Naive B cell (primary cell): Measurements from ENCODE around the gene DNAAF3. TPM values are rescaled to one million over a fixed set of nuclear protein-coding genes. Genes with fewer than 3 reads are reported as not detected.
A peak's percentile ranks its signal among the peaks of the same experiment; 100 is the strongest.

Source experiments
- ATAC-seq, 2 donors: fragments of 150-1000 bp; cut with Tn5 transposase; 2 replicates each; pipeline ENCODE4 v1.10.0; 2021; ENCODE audit warnings: low read depth in 2 of 2, mild to moderate bottlenecking in 2 of 2, moderate library complexity in 2 of 2
- DNase-seq: peaks from one replicate; pipeline ENCODE4 v3.0.0; 2022
- H3K27ac Mint-ChIP-seq, 6 donors: one replicate each; pipeline ENCODE4 v1.8.0; 2020 to 2022; ENCODE audit warnings: mild to moderate bottlenecking in 6 of 6, mixed read lengths in 6 of 6, moderate library complexity in 5 of 6, inconsistent platforms in 2 of 6
- H3K27me3 Mint-ChIP-seq, 3 donors: one replicate each; pipeline ENCODE4 v1.8.0; 2021 to 2022; ENCODE audit warnings: mixed read lengths in 3 of 3, mild to moderate bottlenecking in 1 of 3
- H3K36me3 Mint-ChIP-seq, 2 donors: one replicate each; pipeline ENCODE4 v1.8.0; 2020 to 2022; ENCODE audit warnings: mixed read lengths in 2 of 2, inconsistent platforms in 1 of 2, mild to moderate bottlenecking in 1 of 2
- H3K4me1 Mint-ChIP-seq, 3 donors: one replicate each; pipeline ENCODE4 v1.8.0; 2020 to 2022; ENCODE audit warnings: mixed read lengths in 3 of 3, inconsistent platforms in 1 of 3, mild to moderate bottlenecking in 1 of 3, moderate library complexity in 1 of 3
- H3K4me3 Mint-ChIP-seq, 8 donors: one replicate each; pipeline ENCODE4 v1.8.0; 2020 to 2022; ENCODE audit warnings: mild to moderate bottlenecking in 8 of 8, mixed read lengths in 8 of 8, moderate library complexity in 8 of 8, inconsistent platforms in 2 of 8
- H3K9me3 Mint-ChIP-seq, 7 donors: one replicate each; pipeline ENCODE4 v1.8.0; 2020 to 2022; ENCODE audit warnings: mixed read lengths in 7 of 7, mild to moderate bottlenecking in 5 of 7, inconsistent platforms in 2 of 7, moderate library complexity in 1 of 7
- polyA plus RNA-seq, 6 donors: library from polyadenylated mRNA; unstranded; fragments of 300-500 nt; fragmentation: Illumina TruSeq; gene quantifications; one replicate each; pipeline ENCODE4 v1.2.3, GENCODE V29; 2021; ENCODE audit warnings: low read depth in 6 of 6

The DNAAF3 gene
- polyA plus RNA-seq, 6 donors from 2014 or later, result not detected

- ATAC-seq (peak; percentile 14 to 15), DNase-seq (peak; percentile 31)
- Mint-ChIP-seq H3K27ac (peak overlapping the region; percentile 92 to 97 (median 96)), H3K4me3 (peak overlapping the region; percentile 88 to 99 (median 95)), H3K36me3 (peaks cover 0 to 7% of the 10 kb centered on the region in 2 donors), H3K9me3 (peaks cover 0 to 2% (median 0%) of the 10 kb centered on the region in 7 donors), H3K4me1 (peaks cover 31 to 45% (median 42%) of the 10 kb centered on the region in 3 donors), H3K27me3 (no peaks in the 10 kb centered on the region)
Measured at GRCh38 chr19:55116232-55116858, 50.1 kb downstream of the DNAAF3 start.

- peaks cover 0 to 2% (median 0%) of the 10 kb centered on the region in 7 donors for H3K9me3 Mint-ChIP-seq
- no peaks in the 10 kb centered on the region for H3K27me3 Mint-ChIP-seq
- peaks cover 35 to 53% (median 44%) of the 10 kb centered on the region in 3 donors for H3K4me1 Mint-ChIP-seq
- no peak for ATAC-seq
- DNase-seq, result no peak
- H3K4me3 Mint-ChIP-seq, result peak overlapping the region; percentile 88 to 99 (median 95)
- H3K27ac Mint-ChIP-seq, result peak overlapping the region; percentile 22 to 97 (median 94)
- peaks cover 0 to 7% of the 10 kb centered on the region in 2 donors for H3K36me3 Mint-ChIP-seq
Measured at GRCh38 chr19:55115446-55116065, 50.9 kb downstream of the DNAAF3 start.

- peak overlapping the region in 5 of 8 donors; percentile 25 to 95 (median 69) for H3K4me3 Mint-ChIP-seq
- no peak for ATAC-seq
- peak overlapping the region in 1 of 6 donors; percentile 91 for H3K27ac Mint-ChIP-seq
- peaks cover 37 to 59% (median 44%) of the 10 kb centered on the region in 3 donors for H3K4me1 Mint-ChIP-seq
- H3K9me3 Mint-ChIP-seq, result peaks cover 0 to 2% (median 0%) of the 10 kb centered on the region in 7 donors
- no peaks in the 10 kb centered on the region for H3K27me3 Mint-ChIP-seq
- H3K36me3 Mint-ChIP-seq, result peaks cover 0 to 7% of the 10 kb centered on the region in 2 donors
- DNase-seq, result no peak
Measured at GRCh38 chr19:55114566-55115145, 51.8 kb downstream of the DNAAF3 start.

- Mint-ChIP-seq H3K9me3 (peaks cover 0 to 2% (median 0%) of the 10 kb centered on the region in 7 donors), H3K27me3 (no peaks in the 10 kb centered on the region), H3K27ac (peak overlapping the region in 1 of 6 donors; percentile 24), H3K36me3 (peaks cover 0 to 7% of the 10 kb centered on the region in 2 donors), H3K4me3 (peak overlapping the region in 1 of 8 donors; percentile 33), H3K4me1 (peaks cover 35 to 65% (median 48%) of the 10 kb centered on the region in 3 donors)
- ATAC-seq (no peak), DNase-seq (no peak)
Measured at GRCh38 chr19:55113570-55114039, 52.8 kb downstream of the DNAAF3 start.

- Mint-ChIP-seq H3K4me1 (peaks cover 35 to 64% (median 47%) of the 10 kb centered on the region in 3 donors), H3K9me3 (peaks cover 0 to 2% (median 0%) of the 10 kb centered on the region in 7 donors), H3K27me3 (no peaks in the 10 kb centered on the region), H3K27ac (no peak overlapping the region), H3K4me3 (no peak overlapping the region), H3K36me3 (peaks cover 0 to 7% of the 10 kb centered on the region in 2 donors)
- no peak for ATAC-seq
- no peak for DNase-seq
Measured at GRCh38 chr19:55112777-55113569, 53.4 kb downstream of the DNAAF3 start.

- Mint-ChIP-seq H3K4me3 (no peak overlapping the region), H3K4me1 (peaks cover 32 to 59% (median 42%) of the 10 kb centered on the region in 3 donors), H3K27me3 (no peaks in the 10 kb centered on the region), H3K9me3 (no peaks in the 10 kb centered on the region), H3K27ac (no peak overlapping the region), H3K36me3 (peaks cover 0 to 7% of the 10 kb centered on the region in 2 donors)
- no peak for DNase-seq
- no peak for ATAC-seq
Measured at GRCh38 chr19:55112246-55112776, 54.1 kb downstream of the DNAAF3 start.

- Mint-ChIP-seq H3K36me3 (peaks cover 0 to 6% of the 10 kb centered on the region in 2 donors), H3K4me3 (peak overlapping the region in 1 of 8 donors; percentile 21), H3K27ac (no peak overlapping the region), H3K4me1 (peaks cover 31 to 52% (median 36%) of the 10 kb centered on the region in 3 donors), H3K9me3 (no peaks in the 10 kb centered on the region), H3K27me3 (no peaks in the 10 kb centered on the region)
- no peak for ATAC-seq
- DNase-seq, result no peak
Measured at GRCh38 chr19:55111238-55111831, 55.1 kb downstream of the DNAAF3 start.

- Mint-ChIP-seq H3K9me3 (no peaks in the 10 kb centered on the region), H3K27me3 (no peaks in the 10 kb centered on the region), H3K4me1 (peaks cover 15 to 35% (median 21%) of the 10 kb centered on the region in 3 donors), H3K4me3 (no peak overlapping the region), H3K36me3 (peaks cover 0 to 13% of the 10 kb centered on the region in 2 donors), H3K27ac (no peak overlapping the region)
- ATAC-seq (no peak), DNase-seq (no peak)
Measured at GRCh38 chr19:55109527-55110291, 56.7 kb downstream of the DNAAF3 start.

Other genes starting within 250 kb of the DNAAF3 start
- gene NLRP7, start 219.1 kb downstream of the DNAAF3 start, polyA plus RNA-seq, result not detected
- gene NLRP2, start 200.2 kb downstream of the DNAAF3 start, polyA plus RNA-seq, result 1 to 10 TPM in 3 of 6 donors, under 1 TPM in 2, not detected in 1; 0.52 to 5.9 (median 1.2) TPM
- 1 to 10 TPM in 1 of 6 donors, under 1 TPM in 4, not detected in 1; 0.13 to 2.1 (median 0.47) TPM for gene GP6, start 128.3 kb downstream of the DNAAF3 start, polyA plus RNA-seq
- gene RDH13, start 103.5 kb downstream of the DNAAF3 start, polyA plus RNA-seq, result 10 to 100 TPM in 1 of 6 donors, 1 to 10 TPM in 5; 2.7 to 20.4 (median 8.4) TPM
- not detected for gene EPS8L1, start 90.7 kb downstream of the DNAAF3 start, polyA plus RNA-seq
- 1 to 10 TPM; 1.0 to 8.1 (median 3.2) TPM for gene PPP1R12C, start 49.0 kb downstream of the DNAAF3 start, polyA plus RNA-seq
- not detected for gene TNNT1, start 17.4 kb downstream of the DNAAF3 start, polyA plus RNA-seq
- gene TNNI3, start 8.9 kb downstream of the DNAAF3 start, polyA plus RNA-seq, result not detected
- 1 to 10 TPM in 5 of 6 donors, under 1 TPM in 1; 0.92 to 2.6 (median 1.6) TPM for gene SYT5, start 13.7 kb upstream of the DNAAF3 start, polyA plus RNA-seq
- gene PTPRH, start 42.9 kb upstream of the DNAAF3 start, polyA plus RNA-seq, result not detected
- gene TMEM86B, start 62.1 kb upstream of the DNAAF3 start, polyA plus RNA-seq, result 1 to 10 TPM in 2 of 6 donors, under 1 TPM in 2, not detected in 2; 0.25 to 1.5 (median 0.76) TPM
- gene PPP6R1, start 92.4 kb upstream of the DNAAF3 start, polyA plus RNA-seq, result 10 to 100 TPM; 21.4 to 81.1 (median 41.1) TPM
- 10 to 100 TPM; 22.6 to 40.0 (median 32.6) TPM for gene HSPBP1, start 113.5 kb upstream of the DNAAF3 start, polyA plus RNA-seq
- gene BRSK1, start 117.4 kb upstream of the DNAAF3 start, polyA plus RNA-seq, result not detected
- not detected for gene TMEM150B, start 158.7 kb upstream of the DNAAF3 start, polyA plus RNA-seq
- 1 to 10 TPM in 4 of 6 donors, under 1 TPM in 1, not detected in 1; 0.83 to 2.4 (median 1.3) TPM for gene KMT5C, start 173.3 kb upstream of the DNAAF3 start, polyA plus RNA-seq
- gene COX6B2, start 188.1 kb upstream of the DNAAF3 start, polyA plus RNA-seq, result not detected
- not detected for gene GARIN5B, start 196.6 kb upstream of the DNAAF3 start, polyA plus RNA-seq
- not detected for gene IL11, start 203.8 kb upstream of the DNAAF3 start, polyA plus RNA-seq
- not detected for gene TMEM190, start 210.2 kb upstream of the DNAAF3 start, polyA plus RNA-seq
- gene TMEM238, start 217.7 kb upstream of the DNAAF3 start, polyA plus RNA-seq, result under 1 TPM in 4 of 6 donors, not detected in 2; 0.29 to 0.90 (median 0.40) TPM
- 100 to 1,000 TPM; 229 to 734 (median 601) TPM for gene RPL28, start 219.3 kb upstream of the DNAAF3 start, polyA plus RNA-seq
- gene UBE2S, start 241.2 kb upstream of the DNAAF3 start, polyA plus RNA-seq, result 10 to 100 TPM; 18.8 to 41.3 (median 30.6) TPM